Measurements from ENCODE around the gene HOXD11.

Gene HOXD11

DNA sequence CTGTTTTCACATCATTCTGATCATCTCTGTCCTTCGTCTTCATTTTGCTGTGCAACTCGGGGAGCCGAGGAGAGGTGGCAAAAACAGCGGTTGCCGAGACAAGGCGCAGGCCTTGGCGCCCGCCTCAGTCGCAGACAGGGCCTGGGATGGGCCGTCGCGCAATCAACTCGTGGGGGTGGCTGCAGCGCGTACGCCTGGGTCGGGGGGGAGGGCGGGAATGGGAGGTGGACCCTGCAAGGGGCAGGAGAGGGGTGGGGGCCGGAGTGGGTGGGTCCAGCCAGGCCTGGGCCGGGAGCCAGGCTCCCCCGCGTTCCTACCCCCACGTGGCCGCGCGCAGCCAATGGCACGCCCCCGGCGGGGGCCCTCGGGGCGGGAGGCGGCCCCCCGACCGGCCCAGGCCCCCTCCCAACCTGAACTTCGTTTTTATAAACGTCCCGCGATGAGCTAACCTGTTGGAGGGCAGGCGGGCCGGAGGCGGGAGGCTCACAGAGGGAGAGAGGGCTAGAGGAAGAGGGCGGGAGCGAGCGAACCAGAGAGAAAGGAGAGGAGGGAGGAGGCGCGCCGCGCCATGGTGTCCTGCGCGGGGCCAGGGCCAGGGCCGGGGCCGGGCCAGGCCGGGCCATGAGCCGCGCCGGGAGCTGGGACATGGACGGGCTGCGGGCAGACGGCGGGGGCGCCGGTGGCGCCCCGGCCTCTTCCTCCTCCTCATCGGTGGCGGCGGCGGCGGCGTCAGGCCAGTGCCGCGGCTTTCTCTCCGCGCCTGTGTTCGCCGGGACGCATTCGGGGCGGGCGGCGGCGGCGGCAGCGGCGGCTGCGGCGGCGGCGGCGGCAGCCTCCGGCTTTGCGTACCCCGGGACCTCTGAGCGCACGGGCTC lies 14.6 kb upstream of the HOXD11 start, which contains the start of gene HOXD13:
Gene HOXD13, plus strand, starts transcription at position 452 of the 875 bp plus-strand sequence. Its CDS starts 170 bp downstream, at position 622.
- H3K4me3 ChIP-seq (ENCODE audit: low read depth, low read length, poor library complexity, severe bottlenecking): no peak within 1 kb of the TSS
- peaks cover 11% of the 10 kb centered on the region for H3K4me1 ChIP-seq (ENCODE audit: insufficient read depth, low read length, severe bottlenecking)
- H3K9me2 ChIP-seq (ENCODE audit: low read depth, low read length): no peaks in the 10 kb centered on the region
- no peak within 1 kb of the TSS for H3K4me2 ChIP-seq (ENCODE audit: low read length)
- H3K9ac ChIP-seq (ENCODE audit: low read length): no peak within 1 kb of the TSS
- H3K36me3 ChIP-seq (ENCODE audit: insufficient read depth, low read length): no peaks in the 10 kb centered on the region
- H3K27me3 ChIP-seq (ENCODE audit: insufficient read depth, low read length): peaks cover 6% of the 10 kb centered on the region; the same call in 1 of the 2 replicates
- H3K79me2 ChIP-seq (ENCODE audit: insufficient read depth, low read length): no peaks in the 10 kb centered on the region
- no peak within 1 kb of the TSS for H3K27ac ChIP-seq (ENCODE audit: low read depth, low read length, poor library complexity, severe bottlenecking)
- no peaks in the 10 kb centered on the region for H3F3A ChIP-seq (ENCODE audit: insufficient read depth, low read length)
- TF ChIP-seq, protein P1, sequence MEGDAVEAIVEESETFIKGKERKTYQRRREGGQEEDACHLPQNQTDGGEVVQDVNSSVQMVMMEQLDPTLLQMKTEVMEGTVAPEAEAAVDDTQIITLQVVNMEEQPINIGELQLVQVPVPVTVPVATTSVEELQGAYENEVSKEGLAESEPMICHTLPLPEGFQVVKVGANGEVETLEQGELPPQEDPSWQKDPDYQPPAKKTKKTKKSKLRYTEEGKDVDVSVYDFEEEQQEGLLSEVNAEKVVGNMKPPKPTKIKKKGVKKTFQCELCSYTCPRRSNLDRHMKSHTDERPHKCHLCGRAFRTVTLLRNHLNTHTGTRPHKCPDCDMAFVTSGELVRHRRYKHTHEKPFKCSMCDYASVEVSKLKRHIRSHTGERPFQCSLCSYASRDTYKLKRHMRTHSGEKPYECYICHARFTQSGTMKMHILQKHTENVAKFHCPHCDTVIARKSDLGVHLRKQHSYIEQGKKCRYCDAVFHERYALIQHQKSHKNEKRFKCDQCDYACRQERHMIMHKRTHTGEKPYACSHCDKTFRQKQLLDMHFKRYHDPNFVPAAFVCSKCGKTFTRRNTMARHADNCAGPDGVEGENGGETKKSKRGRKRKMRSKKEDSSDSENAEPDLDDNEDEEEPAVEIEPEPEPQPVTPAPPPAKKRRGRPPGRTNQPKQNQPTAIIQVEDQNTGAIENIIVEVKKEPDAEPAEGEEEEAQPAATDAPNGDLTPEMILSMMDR (IDR thresholded peaks at IDR 0.05; ENCODE audit: low read length): no peak
- TF ChIP-seq EZH2 (IDR thresholded peaks at IDR 0.05; ENCODE audit: borderline replicate concordance, low read length): no peak
- no peaks in the 10 kb centered on the region for H4K20me1 ChIP-seq (ENCODE audit: insufficient read depth, low read length)
- H3K9me3 ChIP-seq (ENCODE audit: low read length): no peaks in the 10 kb centered on the region
- H2AFZ ChIP-seq (ENCODE audit: low read length): no peak within 1 kb of the TSS

DNA sequence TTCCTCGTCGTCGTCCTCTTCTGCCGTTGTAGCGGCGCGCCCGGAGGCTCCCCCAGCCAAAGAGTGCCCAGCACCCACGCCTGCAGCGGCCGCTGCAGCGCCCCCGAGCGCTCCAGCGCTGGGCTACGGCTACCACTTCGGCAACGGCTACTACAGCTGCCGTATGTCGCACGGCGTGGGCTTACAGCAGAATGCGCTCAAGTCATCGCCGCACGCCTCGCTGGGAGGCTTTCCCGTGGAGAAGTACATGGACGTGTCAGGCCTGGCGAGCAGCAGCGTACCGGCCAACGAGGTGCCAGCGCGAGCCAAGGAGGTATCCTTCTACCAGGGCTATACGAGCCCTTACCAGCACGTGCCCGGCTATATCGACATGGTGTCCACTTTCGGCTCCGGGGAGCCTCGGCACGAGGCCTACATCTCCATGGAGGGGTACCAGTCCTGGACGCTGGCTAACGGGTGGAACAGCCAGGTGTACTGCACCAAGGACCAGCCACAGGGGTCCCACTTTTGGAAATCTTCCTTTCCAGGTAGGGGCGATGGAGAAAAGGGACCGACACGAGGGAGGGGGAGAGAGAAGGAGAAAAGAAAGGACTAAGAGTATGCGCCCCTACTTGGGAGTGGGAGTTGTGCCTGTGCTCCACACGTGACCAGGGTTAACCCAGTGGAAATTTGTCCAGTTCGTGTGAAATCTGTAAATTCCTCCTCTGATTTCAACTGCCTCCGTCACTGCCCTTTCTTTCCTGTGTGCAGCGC lies 13.8 kb upstream of the HOXD11 start:
- Histone ChIP-seq H3K36me3 (ENCODE audit: insufficient read depth, low read length) (no peaks in the 10 kb centered on the region), H3F3A (ENCODE audit: insufficient read depth, low read length) (no peaks in the 10 kb centered on the region), H4K20me1 (ENCODE audit: insufficient read depth, low read length) (no peaks in the 10 kb centered on the region), H2AFZ (ENCODE audit: low read length) (no peak overlapping the region), H3K79me2 (ENCODE audit: insufficient read depth, low read length) (no peaks in the 10 kb centered on the region), H3K27me3 (ENCODE audit: insufficient read depth, low read length) (peaks cover 4% of the 10 kb centered on the region; the same call in 1 of the 2 replicates), H3K9me2 (ENCODE audit: low read depth, low read length) (no peaks in the 10 kb centered on the region), H3K27ac (ENCODE audit: low read depth, low read length, poor library complexity, severe bottlenecking) (no peak overlapping the region), H3K9me3 (ENCODE audit: low read length) (no peaks in the 10 kb centered on the region), H3K4me3 (ENCODE audit: low read depth, low read length, poor library complexity, severe bottlenecking) (no peak overlapping the region), H3K4me2 (ENCODE audit: low read length) (no peak overlapping the region), H3K9ac (ENCODE audit: low read length) (no peak overlapping the region), H3K4me1 (ENCODE audit: insufficient read depth, low read length, severe bottlenecking) (peaks cover 12% of the 10 kb centered on the region)
- TF ChIP-seq, protein P1 (IDR thresholded peaks at IDR 0.05; ENCODE audit: low read length): no peak
- TF ChIP-seq EZH2 (IDR thresholded peaks at IDR 0.05; ENCODE audit: borderline replicate concordance, low read length): no peak

DNA sequence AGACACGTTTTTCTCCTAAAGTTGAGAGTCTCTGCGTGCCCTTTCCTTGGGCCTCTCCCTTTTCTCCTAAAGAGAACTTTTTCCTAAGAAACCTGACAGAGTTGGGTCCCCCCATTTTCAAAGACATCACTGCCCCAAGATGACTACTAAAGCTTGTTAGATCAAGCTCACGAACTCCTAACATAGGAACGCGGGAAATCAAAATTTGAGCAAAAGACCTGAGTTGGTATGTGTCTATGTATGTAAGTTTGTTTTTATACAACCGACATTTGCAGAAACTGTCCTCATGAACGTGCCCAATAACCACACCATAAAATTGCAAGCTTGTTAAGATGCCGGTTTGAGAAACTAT lies 13.2 kb upstream of the HOXD11 start:
- Histone ChIP-seq H2AFZ (ENCODE audit: low read length) (no peak overlapping the region), H3K4me2 (ENCODE audit: low read length) (no peak overlapping the region), H3K9me3 (ENCODE audit: low read length) (no peaks in the 10 kb centered on the region), H4K20me1 (ENCODE audit: insufficient read depth, low read length) (no peaks in the 10 kb centered on the region), H3K27me3 (ENCODE audit: insufficient read depth, low read length) (no peaks in the 10 kb centered on the region), H3K27ac (ENCODE audit: low read depth, low read length, poor library complexity, severe bottlenecking) (no peak overlapping the region), H3K4me1 (ENCODE audit: insufficient read depth, low read length, severe bottlenecking) (peaks cover 12% of the 10 kb centered on the region), H3K36me3 (ENCODE audit: insufficient read depth, low read length) (no peaks in the 10 kb centered on the region), H3K4me3 (ENCODE audit: low read depth, low read length, poor library complexity, severe bottlenecking) (no peak overlapping the region), H3K9ac (ENCODE audit: low read length) (no peak overlapping the region), H3F3A (ENCODE audit: insufficient read depth, low read length) (no peaks in the 10 kb centered on the region), H3K9me2 (ENCODE audit: low read depth, low read length) (no peaks in the 10 kb centered on the region), H3K79me2 (ENCODE audit: insufficient read depth, low read length) (no peaks in the 10 kb centered on the region)
- TF ChIP-seq, protein P1 (IDR thresholded peaks at IDR 0.05; ENCODE audit: low read length): no peak
- no peak for TF ChIP-seq EZH2 (IDR thresholded peaks at IDR 0.05; ENCODE audit: borderline replicate concordance, low read length)
